ENCODE measurements around the gene ABHD13. TPM values are rescaled to one million over a fixed set of nuclear protein-coding genes. Genes with fewer than 3 reads are reported as not detected.

The ABHD13 gene
- total and polyA plus RNA-seq, 7 experiments from 2014 or later, result 7.9 to 19.8 (median 11.6) TPM

- DNase-seq (no peak), ATAC-seq (peak; percentile 27)
- intact Hi-C loops (cut with micrococcal nuclease), result no loop called here
- Mint-ChIP-seq H3K36me3 (peaks cover 5 to 24% (median 15%) of the 10 kb centered on the region in 5 donors), H3K27ac (no peak overlapping the region), H3K4me1 (peaks cover 0 to 9% (median 0%) of the 10 kb centered on the region in 7 donors), H3K9me3 (peaks cover 0 to 2% (median 0%) of the 10 kb centered on the region in 11 donors), H3K4me3 (no peak overlapping the region), H3K27me3 (peaks cover 0 to 4% (median 0%) of the 10 kb centered on the region in 5 donors)
- Histone ChIP-seq H3K4me1 (ENCODE audit: control insufficient read depth in 2 of 2, insufficient read depth in 2 of 2, low read length in 2 of 2) (no peaks in the 10 kb centered on the region), H3K9me3 (ENCODE audit: control insufficient read depth in 2 of 3, low read length in 3 of 3) (no peaks in the 10 kb centered on the region), H3K4me3 (ENCODE audit: low read length) (no peak overlapping the region), H3K27me3 (ENCODE audit: control insufficient read depth in 2 of 2, insufficient read depth in 2 of 2, low read length in 2 of 2) (no peaks in the 10 kb centered on the region), H3K27ac (ENCODE audit: low read depth, low read length) (no peak overlapping the region), H3K36me3 (ENCODE audit: control insufficient read depth in 2 of 3, insufficient read depth in 3 of 3, low read length in 3 of 3) (no peaks in the 10 kb centered on the region)
- ChIA-PET CTCF (no interaction called here), POLR2A (no interaction called here)
Measured at GRCh38 chr13:108281901-108282300, 63.7 kb downstream of the ABHD13 start.

DNA sequence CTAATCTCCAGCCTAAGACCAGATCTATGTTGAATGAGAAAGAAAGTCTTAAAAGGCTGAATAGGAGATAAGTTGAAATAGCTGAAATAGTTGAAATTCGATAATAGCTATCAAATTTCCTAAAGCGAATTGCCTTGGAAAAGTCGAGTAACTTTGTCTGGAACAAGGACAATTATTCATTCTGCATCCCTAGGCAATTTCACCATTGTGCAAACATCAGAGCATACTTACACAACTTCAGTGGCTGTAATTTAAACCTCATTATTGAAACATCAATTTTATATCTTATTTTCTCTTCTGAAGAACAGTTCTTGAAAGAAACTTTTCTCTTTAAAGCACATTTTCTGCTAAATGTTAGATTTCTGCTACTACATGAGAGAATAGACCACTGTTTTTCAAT is 64.9 kb downstream of the ABHD13 start:
- Histone ChIP-seq H3K9me3 (ENCODE audit: control insufficient read depth in 2 of 3, low read length in 3 of 3) (no peaks in the 10 kb centered on the region), H3K27ac (ENCODE audit: low read depth, low read length) (no peak overlapping the region), H3K27me3 (ENCODE audit: control insufficient read depth in 2 of 2, insufficient read depth in 2 of 2, low read length in 2 of 2) (no peaks in the 10 kb centered on the region), H3K4me3 (ENCODE audit: low read length) (no peak overlapping the region), H3K4me1 (ENCODE audit: control insufficient read depth in 2 of 2, insufficient read depth in 2 of 2, low read length in 2 of 2) (no peaks in the 10 kb centered on the region), H3K36me3 (ENCODE audit: control insufficient read depth in 2 of 3, insufficient read depth in 3 of 3, low read length in 3 of 3) (no peaks in the 10 kb centered on the region)
- DNase-seq (no peak), ATAC-seq (no peak)
- H3K36me3 Mint-ChIP-seq, result peaks cover 5 to 24% (median 15%) of the 10 kb centered on the region in 5 donors
- no peak overlapping the region for H3K4me3 Mint-ChIP-seq
- ChIA-PET POLR2A (no interaction called here), CTCF (no interaction called here)
- peaks cover 0 to 1% (median 0%) of the 10 kb centered on the region in 5 donors for H3K27me3 Mint-ChIP-seq
- no peak overlapping the region for H3K27ac Mint-ChIP-seq
- peaks cover 0 to 7% (median 0%) of the 10 kb centered on the region in 7 donors for H3K4me1 Mint-ChIP-seq
- intact Hi-C loops (cut with micrococcal nuclease), result no loop called here
- peaks cover 0 to 1% (median 0%) of the 10 kb centered on the region in 11 donors for H3K9me3 Mint-ChIP-seq

Other genes with a start within 250 kb of the ABHD13 start
- 10 to 100 TPM in 2 of 5 experiments, 1 to 10 TPM in 3; 2.7 to 10.4 (median 9.1) TPM for gene LIG4, start 2.9 kb upstream of the ABHD13 start, total RNA-seq
- 10 to 100 TPM in 1 of 2 donors, 1 to 10 TPM in 1; 6.1 to 10.1 TPM for gene LIG4, start 2.9 kb upstream of the ABHD13 start, polyA plus RNA-seq
- gene TNFSF13B, start 51.3 kb downstream of the ABHD13 start, total RNA-seq, result 10 to 100 TPM in 3 of 5 experiments, 1 to 10 TPM in 2; 3.0 to 26.8 (median 12.8) TPM
- 1 to 10 TPM; 7.8 to 9.0 TPM for gene TNFSF13B, start 51.3 kb downstream of the ABHD13 start, polyA plus RNA-seq